Neural cell (in vitro differentiated cells): ENCODE measurements around the gene WNT16.

Experiments
- CTCF ChIP-seq: fragments of 450-650 bp; IDR thresholded peaks from 2 replicates; pipeline ENCODE4 v1.5.1; 2014; ENCODE audit warnings: antibody characterized with exemption, mild to moderate bottlenecking, moderate library complexity; ENCODE audit not compliant: poor library complexity, severe bottlenecking
- EP300 ChIP-seq: fragments of 450-650 bp; conservative IDR thresholded peaks from 2 replicates; pipeline ENCODE4 v1.6.1; 2014; ENCODE audit warnings: antibody characterized with exemption, mild to moderate bottlenecking, moderate library complexity; ENCODE audit not compliant: poor library complexity, severe bottlenecking
- EZH2 ChIP-seq: fragments of 200-600, 300-800 bp; shearing (Covaris generic), sonication (generic); IDR thresholded peaks from 2 replicates; pipeline ENCODE4 v1.6.1; 2014; ENCODE audit warnings: antibody characterized with exemption, low read length, borderline replicate concordance, mild to moderate bottlenecking; ENCODE audit not compliant: insufficient read depth, poor library complexity, severe bottlenecking
- SMC3 ChIP-seq: fragments of 450-650 bp; conservative IDR thresholded peaks from 2 replicates; pipeline ENCODE4 v1.6.1; 2014; ENCODE audit warnings: antibody characterized with exemption, mild to moderate bottlenecking, moderate library complexity; ENCODE audit not compliant: poor library complexity

GRCh38 chr7:121341933-121342332 lies 13.1 kb downstream of the WNT16 start:
- TF ChIP-seq CTCF (no peak), EZH2 (no peak), SMC3 (no peak), EP300 (no peak)
